GM12878 (cell line): ENCODE measurements around the gene AP3M1. TPM values are rescaled to one million over a fixed set of nuclear protein-coding genes. Genes with fewer than 3 reads are reported as not detected.

Source experiments
- ATAC-seq: fragments of 200-7000 bp; cut with Tn5 transposase; 3 replicates; pipeline ENCODE4 v1.9.1; 2020; ENCODE audit warnings: mild to moderate bottlenecking, moderate library complexity
- BruUV-seq: library from RNA; stranded (reverse); fragments of 400-500 nt; replicated peaks from 2 replicates; lab custom pipeline; 2021; lab: Mats Ljungman, UMichigan
- CTCF ChIA-PET: fragments of 300-600 bp; sonication (Branson Sonifier 250); formaldehyde crosslinking; extraction: SDS; loops from one replicate; lab custom pipeline; 2021; ENCODE audit warnings: inconsistent platforms; lab: Yijun Ruan, JAX
- POLR2A ChIA-PET: fragments of 350-600 bp; formaldehyde crosslinking; extraction: SDS; loops from one replicate; lab custom pipeline; 2021; ENCODE audit warnings: inconsistent platforms; lab: Charles Lee
- RAD21 ChIA-PET: fragments of 300-600 bp; sonication (Branson Sonifier 250); formaldehyde crosslinking; loops from one replicate; lab custom pipeline; 2023; ENCODE audit warnings: antibody characterized with exemption; ENCODE audit not compliant: unreplicated experiment; lab: Charles Lee
- SMC1A ChIA-PET: fragments of 300-600 bp; sonication (Branson Sonifier 250); formaldehyde crosslinking; loops from one replicate; lab custom pipeline; 2023; ENCODE audit not compliant: unreplicated experiment, uncharacterized antibody; lab: Charles Lee
- DNase-seq: peaks from one replicate; pipeline ENCODE4 v3.0.0-alpha.2; 2011; ENCODE audit warnings: low read depth, low spot score
- FAIRE-seq: peaks from 3 replicates; lab custom pipeline; 2011; peaks lifted over from hg19 to GRCh38; lab: Jason Lieb, UNC
- H2AFZ ChIP-seq: 2 replicates; pipeline ENCODE4 v1.6.0; 2011; ENCODE audit warnings: low read depth, low read length, control low read depth; ENCODE audit not compliant: control insufficient read depth
- H3K27ac ChIP-seq: 2 replicates; pipeline ENCODE4 v1.5.1; 2011; ENCODE audit warnings: control low read depth; ENCODE audit not compliant: control insufficient read depth, insufficient read depth
- H3K27me3 ChIP-seq, 2 experiments: replicated peaks in 1 of 2; 2 replicates each; pipeline versions ENCODE4 v1.6.0 to v1.6.1; 2011; ENCODE audit warnings: low read length in 1 of 2; ENCODE audit not compliant: control insufficient read depth in 2 of 2, insufficient read depth in 2 of 2
- H3K36me3 ChIP-seq, 2 experiments: 2 replicates each; pipeline ENCODE4 v1.5.1; 2011; ENCODE audit warnings: low read length in 1 of 2; ENCODE audit not compliant: control insufficient read depth in 2 of 2, insufficient read depth in 2 of 2
- H3K4me1 ChIP-seq: 2 replicates; pipeline ENCODE4 v1.6.1; 2011; ENCODE audit warnings: mild to moderate bottlenecking, low read length, moderate library complexity, mixed read lengths; ENCODE audit not compliant: control insufficient read depth, insufficient read depth
- H3K4me2 ChIP-seq: 2 replicates; pipeline ENCODE4 v1.6.0; 2011; ENCODE audit warnings: control low read depth; ENCODE audit not compliant: control insufficient read depth, insufficient read depth
- H3K4me3 ChIP-seq: fragments of 200-600 bp; sonication (generic); 2 replicates; pipeline ENCODE4 v1.5.1; 2016
- H3K79me2 ChIP-seq: 2 replicates; pipeline ENCODE4 v1.6.0; 2011; ENCODE audit warnings: low read length; ENCODE audit not compliant: control insufficient read depth, insufficient read depth
- H3K9ac ChIP-seq: 2 replicates; pipeline ENCODE4 v1.8.0; 2011; ENCODE audit warnings: low read length, control low read depth, mixed read lengths; ENCODE audit not compliant: control insufficient read depth, insufficient read depth
- H3K9me3 ChIP-seq: replicated peaks from 3 replicates; pipeline ENCODE4 v1.5.1; 2011; ENCODE audit warnings: mild to moderate bottlenecking, low read length; ENCODE audit not compliant: control insufficient read depth, insufficient read depth
- H4K20me1 ChIP-seq: 2 replicates; pipeline ENCODE4 v1.6.0; 2011; ENCODE audit not compliant: control insufficient read depth, insufficient read depth
- CUX1 ChIP-seq: IDR thresholded peaks from 2 replicates; pipeline ENCODE4 v1.6.1; 2012; ENCODE audit warnings: improper control_type of control experiment, low read depth, low read length; ENCODE audit not compliant: insufficient replicate concordance
- EP300 ChIP-seq, 2 experiments: fragments of 150-350 bp in 1 of 2; IDR thresholded peaks; 2 replicates each; pipeline ENCODE4 v1.6.1; 2011 to 2012; ENCODE audit warnings: low read depth in 2 of 2, low read length in 2 of 2, borderline replicate concordance in 1 of 2, improper control_type of control experiment in 1 of 2, inconsistent platforms in 1 of 2; ENCODE audit not compliant: control insufficient read depth in 1 of 2
- IKZF1 ChIP-seq: fragments of 450-650 bp; conservative IDR thresholded peaks from 2 replicates; pipeline ENCODE4 v1.6.1; 2017; ENCODE audit warnings: antibody characterized with exemption, mild to moderate bottlenecking
- MLLT1 ChIP-seq: fragments of 450-650 bp; IDR thresholded peaks from 2 replicates; pipeline ENCODE4 v1.6.1; 2016; ENCODE audit warnings: mild to moderate bottlenecking
- MTA2 ChIP-seq: fragments of 450-650 bp; IDR thresholded peaks from 2 replicates; pipeline ENCODE4 v1.6.1; 2016; ENCODE audit warnings: low read depth, mild to moderate bottlenecking, moderate library complexity
- RBBP5 ChIP-seq: fragments of 200-600 bp; sonication (generic); conservative IDR thresholded peaks from 2 replicates; pipeline ENCODE4 v1.6.1; 2016
- SPI1 ChIP-seq: IDR thresholded peaks from 2 replicates; pipeline ENCODE4 v1.6.1; 2011; ENCODE audit warnings: low read depth, mild to moderate bottlenecking, low read length, moderate library complexity, borderline replicate concordance; ENCODE audit not compliant: insufficient read depth
- TCF12 ChIP-seq: IDR thresholded peaks from 2 replicates; pipeline ENCODE4 v1.6.1; 2011; ENCODE audit warnings: low read depth, mild to moderate bottlenecking, low read length
- ZBTB11 ChIP-seq: fragments of 450-650 bp; formaldehyde crosslinking; IDR thresholded peaks from 2 replicates; pipeline ENCODE4 v1.5.0; 2022; ENCODE audit warnings: mild to moderate bottlenecking, missing genetic modification characterization
- WGBS: methylation state at CpG from one replicate; pipeline ENCODE4 v1.1.6; 2016; ENCODE audit warnings: low lambda C conversion rate; ENCODE audit not compliant: insufficient replicate concordance, insufficient coverage; ENCODE audit errors: missing lambda C conversion rate; 5-methylcytosine and 5-hydroxymethylcytosine counted together
- in situ Hi-C: fragments of 300-500 bp; cut with MboI; formaldehyde crosslinking; loops from 9 replicates; pipeline ENCODE4 v1.14.3; 2018; ENCODE audit warnings: mixed read lengths
- intact Hi-C: fragments of 100-400 bp; cut with micrococcal nuclease; formaldehyde crosslinking; loops from one replicate; pipeline ENCODE4 v1.14.2; 2022; ENCODE audit not compliant: unreplicated experiment
- polyA plus RNA-seq, 11 experiments: library from polyadenylated mRNA; depleted of rRNA in 4 of 11; unstranded in 6 of 11; stranded (reverse) in 5 of 11; fragments of >200 nt; fragmentation: Nextera tagmentation in 4 of 11; fragmentation: Illumina TruSeq in 1 of 11; extraction: Ambion mirVana in 4 of 11; extraction: Trizol in 1 of 11; gene quantifications; 1 replicate in 1 of 11; 2 replicates in 10 of 11; pipeline versions ENCODE4 v1.2.1 to v1.2.3, GENCODE V29; 2011 to 2016; ENCODE audit warnings: inconsistent platforms in 2 of 11, missing spikeins in 2 of 11, low read depth in 1 of 11
- total RNA-seq, 4 experiments: library from RNA; depleted of rRNA in 3 of 4; stranded (reverse); fragments of >200 nt in 3 of 4; fragmentation: Illumina TruSeq in 1 of 4; extraction: Trizol in 1 of 4; gene quantifications; 2 replicates each; pipeline versions ENCODE4 v1.2.1 to v1.2.3, GENCODE V29; 2013 to 2021

AP3M1 gene
- total and polyA plus RNA-seq, 10 of the 15 experiments (the other 5 are each of a cell fraction or from before 2014, with no cell fraction given) = 22.1 to 83.4 (median 47.7) TPM

GRCh38 chr10:74079936-74080590, 70.6 kb downstream of the AP3M1 start:
- Histone ChIP-seq H3K9me3 (no peaks in the 10 kb centered on the region), H3K27ac (no peak overlapping the region), H3K4me3 (no peak overlapping the region), H3K79me2 (no peaks in the 10 kb centered on the region), H2AFZ (no peak overlapping the region), H3K36me3 (no peaks in the 10 kb centered on the region), H3K4me1 (peaks cover 36% of the 10 kb centered on the region), H3K27me3 (no peaks in the 10 kb centered on the region), H3K4me2 (no peak overlapping the region), H3K9ac (no peak overlapping the region), H4K20me1 (no peaks in the 10 kb centered on the region)
- no peak for DNase-seq
- no peak for FAIRE-seq
- ChIA-PET RAD21 (interaction anchor here (0.7 to 6.8 kb wide), 20 partner anchors 15 to 374 kb away, joined by 3 to 105 read pairs (median 4); no protein-coding TSS in a partner anchor), CTCF (interaction anchor here (0.8 to 8.1 kb wide), 35 partner anchors 10 to 230 kb away, joined by 3 to 154 read pairs (median 5); no protein-coding TSS in a partner anchor), POLR2A (interaction anchor here (1.1 to 1.6 kb wide), 4 partner anchors 123 to 194 kb away, joined by 3 to 6 read pairs (median 4); no protein-coding TSS in a partner anchor), SMC1A (interaction anchor here (0.7 to 9.2 kb wide), 31 partner anchors 13 to 230 kb away, joined by 3 to 160 read pairs (median 6); partner anchors contain the start of gene VCL)
- in situ Hi-C loops (loop anchor here (25.0 kb wide), 1 partner anchor 193 kb away; no protein-coding TSS in a partner anchor), intact Hi-C loops (loop anchor here (2.0 kb wide), 1 partner anchor 21 kb away; no protein-coding TSS in a partner anchor)
- ATAC-seq = no peak
- WGBS = 46% methylated on average over 2 of the region's 2 CpGs
- no TSS peak for BruUV-seq
- no peak for TF ChIP-seq CUX1
- peak; percentile 57 for TF ChIP-seq MTA2
- no peak; the same call in 1 of the 2 replicates for TF ChIP-seq IKZF1
- TF ChIP-seq EP300 (IDR thresholded peaks at IDR 0.05; ENCODE audit: borderline replicate concordance in 1 of 2, control insufficient read depth in 1 of 2, low read depth in 2 of 2, low read length in 2 of 2) = peak; percentile 28 to 32; a peak in 1 of 4 replicates
- no peak for TF ChIP-seq TCF12
- no peak for TF ChIP-seq RBBP5
- no peak for TF ChIP-seq ZBTB11 (CRISPR knock-in tag)
- TF ChIP-seq MLLT1 = no peak
- peak; percentile 45; the same call in 1 of the 2 replicates for TF ChIP-seq SPI1
